Ecto neural progenitor cell (in vitro differentiated cells): ENCODE data around the gene KCNMA1.
A peak's percentile ranks its signal among the peaks of the same experiment; 100 is the strongest.

Experiments used
- DNase-seq: peaks from one replicate; pipeline ENCODE4 v3.0.0-alpha.2; 2018; ENCODE audit warnings: low spot score

Gene KCNMA1

GRCh38 chr10:76939933-76940468, 697.6 kb downstream of the KCNMA1 start:
- DNase-seq = no peak

GRCh38 chr10:76937181-76937600, 700.4 kb downstream of the KCNMA1 start:
- DNase-seq = no peak

GRCh38 chr10:76935941-76936613, 701.5 kb downstream of the KCNMA1 start:
- DNase-seq = no peak

GRCh38 chr10:76928565-76928964, 709.0 kb downstream of the KCNMA1 start:
- no peak for DNase-seq

- DNase-seq = no peak
Measured at GRCh38 chr10:76925636-76926405, 711.8 kb downstream of the KCNMA1 start.

GRCh38 chr10:76922666-76923065, 714.9 kb downstream of the KCNMA1 start:
- DNase-seq = no peak

GRCh38 chr10:76921383-76922010, 716.1 kb downstream of the KCNMA1 start:
- no peak for DNase-seq

- no peak for DNase-seq
Measured at GRCh38 chr10:76920581-76920980, 717.0 kb downstream of the KCNMA1 start.

GRCh38 chr10:76918106-76918505, 719.5 kb downstream of the KCNMA1 start:
- DNase-seq = no peak

- no peak for DNase-seq
Measured at GRCh38 chr10:76917071-76917470, 720.5 kb downstream of the KCNMA1 start.

GRCh38 chr10:76916536-76916935, 721.1 kb downstream of the KCNMA1 start:
- DNase-seq = no peak

- DNase-seq = no peak
Measured at GRCh38 chr10:76915316-76915715, 722.3 kb downstream of the KCNMA1 start.

- DNase-seq = no peak
Measured at GRCh38 chr10:76911184-76911583, 726.4 kb downstream of the KCNMA1 start.

GRCh38 chr10:76910184-76910962, 727.2 kb downstream of the KCNMA1 start:
- no peak for DNase-seq

GRCh38 chr10:76906256-76906655, 731.4 kb downstream of the KCNMA1 start:
- no peak for DNase-seq

- DNase-seq = no peak
Measured at GRCh38 chr10:76905251-76905650, 732.4 kb downstream of the KCNMA1 start.

- no peak for DNase-seq
Measured at GRCh38 chr10:76903387-76903945, 734.1 kb downstream of the KCNMA1 start.

GRCh38 chr10:76902949-76903348, 734.7 kb downstream of the KCNMA1 start:
- peak; percentile 71 for DNase-seq

- DNase-seq = no peak
Measured at GRCh38 chr10:76901701-76902100, 735.9 kb downstream of the KCNMA1 start.

GRCh38 chr10:76899490-76899889, 738.1 kb downstream of the KCNMA1 start:
- no peak for DNase-seq

- no peak for DNase-seq
Measured at GRCh38 chr10:76892766-76893479, 744.7 kb downstream of the KCNMA1 start.
